PC-9 (cell line): Measurements from ENCODE around the gene KRTAP5-1. TPM values are rescaled to one million over a fixed set of nuclear protein-coding genes. Genes with fewer than 3 reads are reported as not detected.
A peak's percentile ranks its signal among the peaks of the same experiment; 100 is the strongest.

Source experiments
- BruUV-seq: library from RNA; stranded (reverse); fragments of 400-500 nt; replicated peaks from 2 replicates; lab custom pipeline; 2021; lab: Mats Ljungman, UMichigan
- CTCF ChIA-PET: fragments of 300-600 bp; sonication (Branson Sonifier 250); formaldehyde crosslinking; loops from one replicate; lab custom pipeline; 2022; ENCODE audit warnings: antibody characterized with exemption; lab: Charles Lee
- POLR2A ChIA-PET: fragments of 300-600 bp; sonication (Branson Sonifier 250); formaldehyde crosslinking; loops from one replicate; lab custom pipeline; 2022; ENCODE audit warnings: antibody characterized with exemption; ENCODE audit not compliant: unreplicated experiment; lab: Charles Lee
- DNase-seq, 2 experiments: peaks; one replicate each; pipeline versions ENCODE4 v3.0.0 to v3.0.0-alpha.2; 2015 to 2022; ENCODE audit warnings: mixed read lengths in 1 of 2
- H2AFZ ChIP-seq: fragments of 200-600 bp; sonication (generic); 2 replicates; pipeline ENCODE4 v1.8.1; 2017; ENCODE audit warnings: antibody characterized with exemption
- H3F3A ChIP-seq: fragments of 200-600 bp; sonication (generic); 2 replicates; pipeline ENCODE4 v1.8.1; 2017; ENCODE audit warnings: antibody characterized with exemption, mild to moderate bottlenecking, low read depth; ENCODE audit not compliant: insufficient read depth
- H3K27ac ChIP-seq: fragments of 200-600 bp; sonication (generic); 2 replicates; pipeline ENCODE4 v1.6.1; 2016; ENCODE audit warnings: mixed run types
- H3K27me3 ChIP-seq: fragments of 200-600 bp; sonication (generic); 2 replicates; pipeline ENCODE4 v1.6.1; 2016; ENCODE audit warnings: low read depth, mixed run types; ENCODE audit not compliant: insufficient read depth
- H3K36me3 ChIP-seq: fragments of 200-600 bp; sonication (generic); 2 replicates; pipeline ENCODE4 v1.6.1; 2016; ENCODE audit warnings: low read depth, mixed run types
- H3K4me1 ChIP-seq: fragments of 200-600 bp; sonication (generic); replicated peaks from 2 replicates; pipeline ENCODE4 v1.6.1; 2016; ENCODE audit warnings: mixed run types; ENCODE audit not compliant: insufficient read depth
- H3K4me2 ChIP-seq: fragments of 200-600 bp; sonication (generic); 2 replicates; pipeline ENCODE4 v1.6.1; 2017; ENCODE audit warnings: mixed run types
- H3K4me3 ChIP-seq: fragments of 200-600 bp; sonication (generic); 2 replicates; pipeline ENCODE4 v1.6.1; 2016; ENCODE audit warnings: mixed run types
- H3K79me2 ChIP-seq: fragments of 200-600 bp; sonication (generic); 2 replicates; pipeline ENCODE4 v1.6.1; 2017; ENCODE audit warnings: low read depth, mixed run types
- H3K9me2 ChIP-seq: fragments of 200-600 bp; sonication (generic); 2 replicates; pipeline ENCODE4 v1.8.1; 2017; ENCODE audit warnings: mild to moderate bottlenecking; ENCODE audit not compliant: insufficient read depth
- H3K9me3 ChIP-seq: fragments of 200-600 bp; sonication (generic); 2 replicates; pipeline ENCODE4 v1.8.1; 2016; ENCODE audit warnings: low read depth; ENCODE audit not compliant: insufficient read depth
- H4K20me1 ChIP-seq: fragments of 200-600 bp; sonication (generic); 2 replicates; pipeline ENCODE4 v1.8.1; 2017; ENCODE audit not compliant: insufficient read depth
- EZH2 ChIP-seq: fragments of 200-600 bp; sonication (generic); IDR thresholded peaks from 2 replicates; pipeline ENCODE4 v1.8.0; 2017; ENCODE audit warnings: antibody characterized with exemption, low read depth
- intact Hi-C: fragments of 100-400 bp; cut with micrococcal nuclease; formaldehyde crosslinking; loops from one replicate; pipeline ENCODE4 v1.10.0; 2022; ENCODE audit not compliant: unreplicated experiment
- total RNA-seq: library from RNA; stranded (reverse); gene quantifications from 2 replicates; pipeline ENCODE4 v1.2.3, GENCODE V29; 2021
- TF ChIP-seq, protein P1 (sequence below): fragments of 200-600 bp; sonication (generic); conservative IDR thresholded peaks from 2 replicates; pipeline ENCODE4 v1.6.1; 2017; ENCODE audit warnings: mixed run types, antibody characterized with exemption, mild to moderate bottlenecking, moderate library complexity

KRTAP5-1 gene
- total RNA-seq, 1 experiment from 2014 or later = not detected

DNA sequence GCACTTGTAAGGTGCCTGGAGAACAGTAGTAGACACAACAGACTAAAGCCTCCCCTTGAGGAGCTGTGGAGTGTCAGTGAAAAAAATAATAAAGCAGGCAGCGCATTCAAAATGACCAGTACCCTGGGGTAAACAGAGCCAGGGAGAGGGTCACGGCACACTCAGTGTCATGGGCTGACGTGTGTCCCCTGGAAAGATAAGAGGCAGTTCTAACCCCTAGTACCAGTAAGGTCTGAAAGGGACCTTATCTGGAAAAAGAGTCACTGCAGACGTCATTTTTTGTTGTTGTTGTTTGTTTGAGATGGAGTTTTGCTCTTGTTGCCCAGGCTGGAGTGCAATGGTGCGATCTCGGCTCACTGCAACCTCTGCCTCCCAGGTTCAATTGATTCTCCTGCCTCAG, 45.0 kb downstream of the KRTAP5-1 start:
- Histone ChIP-seq H3K4me2 (no peak overlapping the region), H2AFZ (no peak overlapping the region), H3K36me3 (no peaks in the 10 kb centered on the region), H3K27me3 (peaks cover 8% of the 10 kb centered on the region; the same call in 1 of the 2 replicates), H3K79me2 (peaks cover 3% of the 10 kb centered on the region; the same call in 1 of the 2 replicates), H3F3A (no peaks in the 10 kb centered on the region), H3K9me3 (no peaks in the 10 kb centered on the region), H4K20me1 (no peaks in the 10 kb centered on the region), H3K9me2 (no peaks in the 10 kb centered on the region), H3K4me3 (no peak overlapping the region), H3K27ac (no peak overlapping the region), H3K4me1 (no peaks in the 10 kb centered on the region)
- ChIA-PET POLR2A (interaction anchor here (0.5 kb wide), 1 partner anchor 70 kb away, joined by 5 read pairs; no protein-coding TSS in a partner anchor), CTCF (no interaction called here)
- no peak for DNase-seq
- TF ChIP-seq EZH2 = no peak
- TF ChIP-seq, protein P1, sequence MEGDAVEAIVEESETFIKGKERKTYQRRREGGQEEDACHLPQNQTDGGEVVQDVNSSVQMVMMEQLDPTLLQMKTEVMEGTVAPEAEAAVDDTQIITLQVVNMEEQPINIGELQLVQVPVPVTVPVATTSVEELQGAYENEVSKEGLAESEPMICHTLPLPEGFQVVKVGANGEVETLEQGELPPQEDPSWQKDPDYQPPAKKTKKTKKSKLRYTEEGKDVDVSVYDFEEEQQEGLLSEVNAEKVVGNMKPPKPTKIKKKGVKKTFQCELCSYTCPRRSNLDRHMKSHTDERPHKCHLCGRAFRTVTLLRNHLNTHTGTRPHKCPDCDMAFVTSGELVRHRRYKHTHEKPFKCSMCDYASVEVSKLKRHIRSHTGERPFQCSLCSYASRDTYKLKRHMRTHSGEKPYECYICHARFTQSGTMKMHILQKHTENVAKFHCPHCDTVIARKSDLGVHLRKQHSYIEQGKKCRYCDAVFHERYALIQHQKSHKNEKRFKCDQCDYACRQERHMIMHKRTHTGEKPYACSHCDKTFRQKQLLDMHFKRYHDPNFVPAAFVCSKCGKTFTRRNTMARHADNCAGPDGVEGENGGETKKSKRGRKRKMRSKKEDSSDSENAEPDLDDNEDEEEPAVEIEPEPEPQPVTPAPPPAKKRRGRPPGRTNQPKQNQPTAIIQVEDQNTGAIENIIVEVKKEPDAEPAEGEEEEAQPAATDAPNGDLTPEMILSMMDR = no peak
- BruUV-seq = no TSS peak
- intact Hi-C loops = loop anchor here (10.0 kb wide), 1 partner anchor 285 kb away; no protein-coding TSS in a partner anchor

DNA sequence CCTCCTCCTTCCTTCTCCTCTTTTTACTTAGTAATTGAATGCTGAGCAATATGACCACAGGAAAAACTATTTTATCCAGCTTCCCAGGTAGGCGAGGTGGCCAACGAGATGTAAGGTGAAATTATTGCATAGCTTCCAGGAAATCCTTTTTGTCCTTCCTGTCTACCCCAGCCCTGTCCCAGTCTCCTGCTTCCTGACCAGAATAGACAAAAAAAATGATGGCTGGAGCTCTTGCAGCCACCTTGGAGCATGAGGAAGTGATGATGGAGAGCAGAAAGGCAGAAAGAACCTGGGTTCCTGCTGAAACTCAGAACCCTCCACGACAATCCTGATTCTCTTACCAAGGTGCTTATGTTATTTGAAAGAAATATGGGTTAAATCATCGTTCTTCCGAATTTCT, 46.9 kb downstream of the KRTAP5-1 start:
- no peaks in the 10 kb centered on the region for H3K9me3 ChIP-seq
- no peak for DNase-seq
- no TSS peak for BruUV-seq
- no peak overlapping the region for H2AFZ ChIP-seq
- no peak overlapping the region for H3K4me2 ChIP-seq
- ChIA-PET POLR2A (no interaction called here), CTCF (no interaction called here)
- H3K79me2 ChIP-seq = peaks cover 8% of the 10 kb centered on the region; the same call in 1 of the 2 replicates
- H3K27me3 ChIP-seq = peaks cover 8% of the 10 kb centered on the region; the same call in 1 of the 2 replicates
- H3F3A ChIP-seq = no peaks in the 10 kb centered on the region
- H3K27ac ChIP-seq = no peak overlapping the region
- no peaks in the 10 kb centered on the region for H3K36me3 ChIP-seq
- intact Hi-C loops = no loop called here
- no peaks in the 10 kb centered on the region for H4K20me1 ChIP-seq
- H3K9me2 ChIP-seq = no peaks in the 10 kb centered on the region
- H3K4me3 ChIP-seq = no peak overlapping the region
- no peaks in the 10 kb centered on the region for H3K4me1 ChIP-seq
- TF ChIP-seq, protein P1 = no peak
- no peak for TF ChIP-seq EZH2

DNA sequence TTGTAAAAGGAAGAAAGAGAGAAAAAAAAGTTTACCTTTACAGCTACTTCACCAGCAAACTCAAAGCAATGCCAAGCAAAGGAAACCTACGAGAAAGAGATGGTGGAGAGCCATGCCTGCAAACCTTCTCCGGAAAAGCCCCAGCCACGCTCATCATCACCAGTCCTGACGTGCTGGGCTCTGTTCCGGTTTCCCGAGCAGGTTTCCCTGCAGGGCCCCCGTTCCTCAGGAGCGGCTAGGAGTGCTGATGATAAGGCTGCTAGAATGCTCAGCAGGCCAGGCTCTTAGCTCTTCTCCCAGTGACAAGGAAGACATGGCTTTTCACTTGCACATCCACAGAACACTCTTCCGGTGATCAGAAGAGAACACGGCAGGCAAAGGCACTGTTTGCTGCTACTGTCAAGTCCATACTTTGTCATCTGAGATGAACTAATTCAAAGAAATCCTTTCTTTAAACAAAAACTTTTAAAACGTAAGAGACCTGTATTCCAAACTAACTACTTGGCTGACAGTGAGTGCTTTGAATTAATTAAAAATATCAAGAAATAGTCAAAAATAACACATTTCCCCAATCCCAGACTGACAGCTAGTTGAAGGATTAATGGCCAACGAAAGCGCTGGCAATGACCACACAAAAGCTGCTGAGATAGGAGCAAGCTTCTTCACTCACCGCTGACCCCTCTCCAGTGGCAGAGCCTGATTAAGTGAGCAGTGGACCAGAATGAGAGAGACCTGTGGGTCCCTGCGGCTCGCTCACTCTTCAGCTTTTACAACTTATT, 48.8 kb downstream of the KRTAP5-1 start:
- H3K36me3 ChIP-seq = no peaks in the 10 kb centered on the region
- H3K27ac ChIP-seq = no peak overlapping the region
- H4K20me1 ChIP-seq = 0 out of 2 replicates have a peak, but pooled peaks cover 1% of the 10 kb centered on the region
- ChIA-PET POLR2A (no interaction called here), CTCF (interaction anchor here (0.5 kb wide), 1 partner anchor 10 kb away, joined by 3 read pairs; no protein-coding TSS in a partner anchor)
- no peak overlapping the region for H3K4me2 ChIP-seq
- H3K79me2 ChIP-seq = peaks cover 8% of the 10 kb centered on the region; the same call in 1 of the 2 replicates
- H3K4me1 ChIP-seq = no peaks in the 10 kb centered on the region
- H2AFZ ChIP-seq = no peak overlapping the region
- no peak for DNase-seq
- no peaks in the 10 kb centered on the region for H3K9me3 ChIP-seq
- no peaks in the 10 kb centered on the region for H3K9me2 ChIP-seq
- H3K27me3 ChIP-seq = peaks cover 8% of the 10 kb centered on the region; the same call in 1 of the 2 replicates
- intact Hi-C loops = no loop called here
- no peak for TF ChIP-seq EZH2
- TF ChIP-seq, protein P1 = no peak
- H3F3A ChIP-seq = no peaks in the 10 kb centered on the region
- H3K4me3 ChIP-seq = no peak overlapping the region
- BruUV-seq = TSS peak; percentile 32
